GM12878 (cell line): ENCODE results near the gene PCDHGC3. TPM values are rescaled to one million over a fixed set of nuclear protein-coding genes. Genes with fewer than 3 reads are reported as not detected.

ENCODE experiments used
- ATAC-seq: fragments of 200-7000 bp; cut with Tn5 transposase; 3 replicates; pipeline ENCODE4 v1.9.1; 2020; ENCODE audit warnings: mild to moderate bottlenecking, moderate library complexity
- BruUV-seq: library from RNA; stranded (reverse); fragments of 400-500 nt; replicated peaks from 2 replicates; lab custom pipeline; 2021; lab: Mats Ljungman, UMichigan
- CTCF ChIA-PET: fragments of 300-600 bp; sonication (Branson Sonifier 250); formaldehyde crosslinking; extraction: SDS; loops from one replicate; lab custom pipeline; 2021; ENCODE audit warnings: inconsistent platforms; lab: Yijun Ruan, JAX
- POLR2A ChIA-PET: fragments of 350-600 bp; formaldehyde crosslinking; extraction: SDS; loops from one replicate; lab custom pipeline; 2021; ENCODE audit warnings: inconsistent platforms; lab: Charles Lee
- RAD21 ChIA-PET: fragments of 300-600 bp; sonication (Branson Sonifier 250); formaldehyde crosslinking; loops from one replicate; lab custom pipeline; 2023; ENCODE audit warnings: antibody characterized with exemption; ENCODE audit not compliant: unreplicated experiment; lab: Charles Lee
- SMC1A ChIA-PET: fragments of 300-600 bp; sonication (Branson Sonifier 250); formaldehyde crosslinking; loops from one replicate; lab custom pipeline; 2023; ENCODE audit not compliant: unreplicated experiment, uncharacterized antibody; lab: Charles Lee
- DNase-seq: peaks from one replicate; pipeline ENCODE4 v3.0.0-alpha.2; 2011; ENCODE audit warnings: low read depth, low spot score
- FAIRE-seq: peaks from 3 replicates; lab custom pipeline; 2011; peaks lifted over from hg19 to GRCh38; lab: Jason Lieb, UNC
- H2AFZ ChIP-seq: 2 replicates; pipeline ENCODE4 v1.6.0; 2011; ENCODE audit warnings: low read depth, low read length, control low read depth; ENCODE audit not compliant: control insufficient read depth
- H3K27ac ChIP-seq: 2 replicates; pipeline ENCODE4 v1.5.1; 2011; ENCODE audit warnings: control low read depth; ENCODE audit not compliant: control insufficient read depth, insufficient read depth
- H3K27me3 ChIP-seq, 2 experiments: replicated peaks in 1 of 2; 2 replicates each; pipeline versions ENCODE4 v1.6.0 to v1.6.1; 2011; ENCODE audit warnings: low read length in 1 of 2; ENCODE audit not compliant: control insufficient read depth in 2 of 2, insufficient read depth in 2 of 2
- H3K36me3 ChIP-seq, 2 experiments: 2 replicates each; pipeline ENCODE4 v1.5.1; 2011; ENCODE audit warnings: low read length in 1 of 2; ENCODE audit not compliant: control insufficient read depth in 2 of 2, insufficient read depth in 2 of 2
- H3K4me1 ChIP-seq: 2 replicates; pipeline ENCODE4 v1.6.1; 2011; ENCODE audit warnings: mild to moderate bottlenecking, low read length, moderate library complexity, mixed read lengths; ENCODE audit not compliant: control insufficient read depth, insufficient read depth
- H3K4me2 ChIP-seq: 2 replicates; pipeline ENCODE4 v1.6.0; 2011; ENCODE audit warnings: control low read depth; ENCODE audit not compliant: control insufficient read depth, insufficient read depth
- H3K4me3 ChIP-seq: fragments of 200-600 bp; sonication (generic); 2 replicates; pipeline ENCODE4 v1.5.1; 2016
- H3K79me2 ChIP-seq: 2 replicates; pipeline ENCODE4 v1.6.0; 2011; ENCODE audit warnings: low read length; ENCODE audit not compliant: control insufficient read depth, insufficient read depth
- H3K9ac ChIP-seq: 2 replicates; pipeline ENCODE4 v1.8.0; 2011; ENCODE audit warnings: low read length, control low read depth, mixed read lengths; ENCODE audit not compliant: control insufficient read depth, insufficient read depth
- H3K9me3 ChIP-seq: replicated peaks from 3 replicates; pipeline ENCODE4 v1.5.1; 2011; ENCODE audit warnings: mild to moderate bottlenecking, low read length; ENCODE audit not compliant: control insufficient read depth, insufficient read depth
- H4K20me1 ChIP-seq: 2 replicates; pipeline ENCODE4 v1.6.0; 2011; ENCODE audit not compliant: control insufficient read depth, insufficient read depth
- CBX3 ChIP-seq: fragments of 200-600 bp; sonication (generic); IDR thresholded peaks from 2 replicates; pipeline ENCODE4 v1.6.1; 2016; ENCODE audit warnings: low read depth, borderline replicate concordance
- WGBS: methylation state at CpG from one replicate; pipeline ENCODE4 v1.1.6; 2016; ENCODE audit warnings: low lambda C conversion rate; ENCODE audit not compliant: insufficient replicate concordance, insufficient coverage; ENCODE audit errors: missing lambda C conversion rate; 5-methylcytosine and 5-hydroxymethylcytosine counted together
- in situ Hi-C: fragments of 300-500 bp; cut with MboI; formaldehyde crosslinking; loops from 9 replicates; pipeline ENCODE4 v1.14.3; 2018; ENCODE audit warnings: mixed read lengths
- intact Hi-C: fragments of 100-400 bp; cut with micrococcal nuclease; formaldehyde crosslinking; loops from one replicate; pipeline ENCODE4 v1.14.2; 2022; ENCODE audit not compliant: unreplicated experiment
- polyA plus RNA-seq, 11 experiments: library from polyadenylated mRNA; depleted of rRNA in 4 of 11; unstranded in 6 of 11; stranded (reverse) in 5 of 11; fragments of >200 nt; fragmentation: Nextera tagmentation in 4 of 11; fragmentation: Illumina TruSeq in 1 of 11; extraction: Ambion mirVana in 4 of 11; extraction: Trizol in 1 of 11; gene quantifications; 1 replicate in 1 of 11; 2 replicates in 10 of 11; pipeline versions ENCODE4 v1.2.1 to v1.2.3, GENCODE V29; 2011 to 2016; ENCODE audit warnings: inconsistent platforms in 2 of 11, missing spikeins in 2 of 11, low read depth in 1 of 11
- total RNA-seq, 4 experiments: library from RNA; depleted of rRNA in 3 of 4; stranded (reverse); fragments of >200 nt in 3 of 4; fragmentation: Illumina TruSeq in 1 of 4; extraction: Trizol in 1 of 4; gene quantifications; 2 replicates each; pipeline versions ENCODE4 v1.2.1 to v1.2.3, GENCODE V29; 2013 to 2021
- TF ChIP-seq, protein P1 (sequence below), 3 experiments: IDR thresholded peaks in 2 of 3; conservative IDR thresholded peaks in 1 of 3; 2 replicates each; pipeline ENCODE4 v1.5.1; 2011; ENCODE audit warnings: low read depth in 3 of 3, low read length in 3 of 3, mild to moderate bottlenecking in 3 of 3, control low read depth in 2 of 3, moderate library complexity in 2 of 3, inconsistent platforms in 1 of 3, mixed read lengths in 1 of 3; ENCODE audit not compliant: control insufficient read depth in 2 of 3, insufficient read depth in 1 of 3; ENCODE audit errors: extremely low read depth in 1 of 3
- TF ChIP-seq, protein P2 (sequence below): IDR thresholded peaks from 2 replicates; pipeline ENCODE4 v1.6.1; 2011; ENCODE audit warnings: low read depth, mild to moderate bottlenecking, low read length, moderate library complexity, borderline replicate concordance; ENCODE audit errors: extremely low read depth

PCDHGC3 gene
- total and polyA plus RNA-seq, 10 of the 15 experiments (the other 5 are each of a cell fraction or from before 2014, with no cell fraction given): 0.53 to 22.1 (median 12.0) TPM

DNA sequence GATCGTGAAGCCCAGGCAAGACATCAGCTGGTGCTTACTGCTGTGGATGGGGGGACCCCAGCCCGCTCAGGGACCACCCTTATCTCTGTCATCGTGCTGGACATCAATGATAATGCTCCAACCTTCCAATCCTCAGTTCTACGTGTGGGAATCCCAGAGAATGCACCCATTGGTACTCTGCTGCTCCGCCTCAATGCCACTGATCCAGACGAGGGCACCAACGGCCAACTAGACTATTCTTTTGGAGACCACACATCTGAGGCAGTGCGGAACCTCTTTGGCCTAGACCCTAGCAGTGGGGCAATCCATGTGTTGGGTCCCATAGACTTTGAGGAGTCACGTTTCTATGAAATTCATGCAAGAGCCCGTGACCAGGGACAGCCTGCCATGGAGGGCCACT lies 14.1 kb downstream of the PCDHGC3 start:
- ATAC-seq (no peak), FAIRE-seq (no peak), DNase-seq (no peak)
- SMC1A ChIA-PET: interaction anchor here (1.5 to 2.3 kb wide), 2 partner anchors 14 to 32 kb away, joined by 4 to 8 read pairs; partner anchors contain the start of gene PCDHGC3
- TF ChIP-seq, protein P1, sequence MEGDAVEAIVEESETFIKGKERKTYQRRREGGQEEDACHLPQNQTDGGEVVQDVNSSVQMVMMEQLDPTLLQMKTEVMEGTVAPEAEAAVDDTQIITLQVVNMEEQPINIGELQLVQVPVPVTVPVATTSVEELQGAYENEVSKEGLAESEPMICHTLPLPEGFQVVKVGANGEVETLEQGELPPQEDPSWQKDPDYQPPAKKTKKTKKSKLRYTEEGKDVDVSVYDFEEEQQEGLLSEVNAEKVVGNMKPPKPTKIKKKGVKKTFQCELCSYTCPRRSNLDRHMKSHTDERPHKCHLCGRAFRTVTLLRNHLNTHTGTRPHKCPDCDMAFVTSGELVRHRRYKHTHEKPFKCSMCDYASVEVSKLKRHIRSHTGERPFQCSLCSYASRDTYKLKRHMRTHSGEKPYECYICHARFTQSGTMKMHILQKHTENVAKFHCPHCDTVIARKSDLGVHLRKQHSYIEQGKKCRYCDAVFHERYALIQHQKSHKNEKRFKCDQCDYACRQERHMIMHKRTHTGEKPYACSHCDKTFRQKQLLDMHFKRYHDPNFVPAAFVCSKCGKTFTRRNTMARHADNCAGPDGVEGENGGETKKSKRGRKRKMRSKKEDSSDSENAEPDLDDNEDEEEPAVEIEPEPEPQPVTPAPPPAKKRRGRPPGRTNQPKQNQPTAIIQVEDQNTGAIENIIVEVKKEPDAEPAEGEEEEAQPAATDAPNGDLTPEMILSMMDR (IDR thresholded peaks at IDR 0.05 in 2 of 3, conservative IDR thresholded peaks at IDR 0.05 in 1 of 3; ENCODE audit: control insufficient read depth in 2 of 3, extremely low read depth in 1 of 3, insufficient read depth in 1 of 3, low read depth in 3 of 3, low read length in 3 of 3): no peak
- TF ChIP-seq, protein P2, sequence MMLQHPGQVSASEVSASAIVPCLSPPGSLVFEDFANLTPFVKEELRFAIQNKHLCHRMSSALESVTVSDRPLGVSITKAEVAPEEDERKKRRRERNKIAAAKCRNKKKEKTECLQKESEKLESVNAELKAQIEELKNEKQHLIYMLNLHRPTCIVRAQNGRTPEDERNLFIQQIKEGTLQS: no peak
- TF ChIP-seq CBX3: no peak
- Histone ChIP-seq H3K9ac (no peak overlapping the region), H3K9me3 (no peaks in the 10 kb centered on the region; the same call in 2 of the 3 replicates), H3K4me3 (no peak overlapping the region), H3K79me2 (no peaks in the 10 kb centered on the region), H3K27me3 (peaks cover 0 to 3% of the 10 kb centered on the region in 2 experiments; a peak in 2 of 4 replicates), H3K4me2 (no peak overlapping the region), H3K36me3 (no peaks in the 10 kb centered on the region; a peak in 1 of 4 replicates), H4K20me1 (no peaks in the 10 kb centered on the region), H3K27ac (no peak overlapping the region), H3K4me1 (peaks cover 22% of the 10 kb centered on the region), H2AFZ (no peak overlapping the region)
- 94% methylated on average over 10 of the region's 10 CpGs for WGBS
- POLR2A ChIA-PET: interaction anchor here (1.1 kb wide), 1 partner anchor 11 kb away, joined by 3 read pairs; no protein-coding TSS in a partner anchor
- RAD21 ChIA-PET: interaction anchor here (1.6 kb wide), 1 partner anchor 15 kb away, joined by 5 read pairs; the partner anchor contains the start of gene PCDHGC3
- intact Hi-C loops: no loop called here
- CTCF ChIA-PET: interaction anchor here (0.9 to 3.4 kb wide), 4 partner anchors 13 to 69 kb away, joined by 3 to 23 read pairs (median 4); partner anchors contain the start of genes PCDHGA11 and PCDHGC3
- in situ Hi-C loops: no loop called here
- BruUV-seq: no TSS peak
